GM18867 (cell line): ENCODE data around the gene MED15.
"Not testable (repeated sequence)": the region's sequence is repeated elsewhere in the genome, so short reads cannot be mapped to it uniquely, and the experiment has no call there.

Source experiments
- ATAC-seq: cut with Tn5 transposase; IDR thresholded peaks from one replicate; pipeline ENCODE4 v1.9.1; 2021; ENCODE audit warnings: mild to moderate bottlenecking, moderate library complexity; ENCODE audit not compliant: unreplicated experiment

Gene MED15

DNA sequence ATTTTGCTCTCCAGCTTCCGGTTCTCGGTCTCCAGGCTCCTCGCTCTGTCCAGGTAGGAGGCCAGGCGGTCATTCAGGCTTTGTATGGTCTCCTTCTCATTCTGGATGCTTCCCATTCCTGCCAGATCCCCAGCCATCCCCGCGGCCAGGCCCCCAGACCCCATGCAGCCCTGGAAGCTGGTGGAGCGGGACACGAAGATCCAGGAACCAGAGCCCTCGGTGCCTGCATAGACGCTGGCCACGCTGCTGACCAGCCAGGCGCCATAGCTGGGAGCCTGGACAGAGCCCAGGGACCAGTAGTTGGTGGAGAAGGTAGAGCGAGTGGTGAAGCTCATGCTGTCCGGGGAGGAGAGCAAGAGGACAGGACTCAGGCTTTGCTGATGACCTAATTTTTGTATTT lies 23.6 kb upstream of the MED15 start:
- no peak for ATAC-seq

DNA sequence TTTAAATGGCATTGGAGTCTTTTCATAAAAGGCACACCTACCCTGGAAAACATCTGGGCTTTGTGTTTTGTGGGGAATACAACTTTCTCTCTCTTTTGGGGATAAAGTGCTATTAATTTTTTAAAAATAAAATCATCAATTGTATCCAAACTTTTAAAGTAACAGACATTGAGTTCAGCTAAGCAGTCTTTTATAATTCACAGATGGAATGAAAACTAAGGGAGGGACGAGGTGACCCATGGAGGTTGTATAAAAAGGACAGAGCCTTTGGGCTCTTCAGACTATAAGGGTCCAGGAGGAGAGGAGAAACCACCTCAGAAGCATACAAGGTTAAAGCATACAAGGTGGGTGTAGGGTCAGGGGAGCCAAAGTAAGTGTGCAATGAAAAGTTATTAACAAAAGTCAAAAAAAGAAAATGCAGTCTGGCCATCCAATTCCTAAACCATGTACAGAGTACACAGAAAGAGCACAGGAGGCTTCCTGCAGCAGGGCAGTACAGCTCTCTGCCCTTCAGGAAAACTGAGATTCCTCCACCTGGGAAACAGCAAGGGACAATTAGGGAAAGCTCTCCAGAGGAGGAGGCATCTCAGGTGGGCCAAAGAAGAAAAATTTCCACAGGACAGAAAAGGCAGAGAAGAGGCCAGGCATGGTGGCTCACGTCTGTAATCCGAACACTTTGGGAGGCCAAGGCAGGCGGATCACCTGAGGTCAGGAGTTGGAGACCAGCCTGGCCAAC lies 22.3 kb upstream of the MED15 start:
- ATAC-seq = no peak

- no peak for ATAC-seq
These were observed 21.2 kb upstream of the MED15 start for GRCh38 chr22:20486229-20486628.

DNA sequence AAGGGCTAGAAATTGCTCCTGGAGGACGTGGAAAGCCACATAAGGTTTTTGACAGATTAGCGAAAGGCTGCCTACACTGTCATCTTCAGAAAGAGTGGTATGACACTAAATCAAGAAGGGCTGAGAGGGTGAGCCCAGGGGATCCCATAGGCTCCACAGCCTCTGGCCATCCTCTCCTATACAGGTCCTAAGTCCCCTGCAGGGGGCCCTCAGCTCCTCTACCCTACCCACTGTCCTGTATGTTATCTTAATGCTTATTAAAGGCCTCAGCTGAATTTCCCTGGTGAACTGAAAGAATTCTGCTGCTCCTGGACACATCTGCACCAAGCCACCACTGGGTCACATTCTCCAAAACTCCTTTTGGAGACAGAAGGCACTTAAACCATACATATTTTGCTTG lies 19.7 kb upstream of the MED15 start:
- ATAC-seq = no peak

DNA sequence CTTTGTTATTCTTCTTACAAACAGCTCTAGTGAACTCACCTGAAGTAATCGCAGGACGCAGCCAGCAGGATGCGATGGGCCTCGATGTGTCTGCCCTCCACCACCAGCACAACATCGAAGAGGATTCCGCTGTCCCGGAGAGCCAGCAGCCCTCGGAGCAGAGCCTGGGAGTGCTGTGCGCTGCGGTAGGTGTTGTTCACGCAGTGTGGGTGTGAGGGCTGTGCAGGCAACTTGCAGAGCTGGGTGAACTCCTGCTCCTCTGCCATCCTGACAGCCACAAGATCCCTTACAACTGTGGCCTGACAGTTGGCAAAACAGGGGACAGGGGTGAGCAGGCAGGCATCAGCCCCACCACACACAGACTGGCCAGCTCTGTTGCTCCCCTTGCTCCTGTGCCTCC lies 18.5 kb upstream of the MED15 start:
- ATAC-seq = no peak

GRCh38 chr22:20490183-20490940 lies 17.0 kb upstream of the MED15 start:
- no peak for ATAC-seq

DNA sequence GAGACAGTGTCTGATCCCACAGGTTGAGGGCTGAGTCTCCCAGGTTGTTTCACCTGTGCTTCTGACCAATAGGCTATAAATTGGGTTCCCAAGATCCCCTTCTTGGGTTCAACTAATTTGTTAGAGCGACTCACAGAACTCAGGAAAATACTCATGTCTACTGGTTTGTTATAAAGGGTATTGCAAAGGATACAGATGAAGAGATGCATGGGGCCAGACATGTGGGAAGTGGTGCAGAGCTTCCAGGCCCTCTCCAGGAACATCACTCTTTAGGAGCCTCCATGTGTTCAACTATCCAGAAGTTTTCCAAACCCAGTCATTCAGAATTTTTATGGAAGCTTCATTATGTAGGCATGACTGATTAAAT lies 16.5 kb upstream of the MED15 start:
- no peak for ATAC-seq

DNA sequence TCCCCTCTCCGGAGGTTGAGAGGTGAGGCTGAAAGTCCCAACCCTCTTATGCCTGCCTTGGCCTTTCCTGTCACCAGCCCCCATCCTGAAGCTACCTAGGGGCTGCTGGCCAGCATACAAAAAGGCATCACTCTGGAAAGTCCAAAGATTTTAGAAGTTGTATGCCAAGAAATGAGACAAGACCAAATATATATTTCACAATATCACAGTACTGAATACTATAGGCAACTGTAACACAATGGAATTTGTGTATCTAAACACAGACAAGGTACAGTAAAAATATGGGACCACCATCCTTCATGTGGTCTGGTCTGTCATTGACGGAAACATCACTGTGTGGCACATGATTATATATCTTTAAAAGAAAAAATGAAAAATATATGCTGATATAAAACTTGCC lies 16.1 kb upstream of the MED15 start:
- ATAC-seq = no peak

- ATAC-seq = peak; percentile 39
These were observed 12.2 kb upstream of the MED15 start, which contains the start of gene KLHL22 for GRCh38 chr22:20494978-20495860. KLHL22 (minus strand) TSS chr22:20495795; CDS start chr22:20489211, 6,584 bp downstream.

GRCh38 chr22:20495861-20496681 lies 11.3 kb upstream of the MED15 start:
- peak; percentile 82 for ATAC-seq

GRCh38 chr22:20497426-20497825 lies 10.0 kb upstream of the MED15 start:
- no peak for ATAC-seq

DNA sequence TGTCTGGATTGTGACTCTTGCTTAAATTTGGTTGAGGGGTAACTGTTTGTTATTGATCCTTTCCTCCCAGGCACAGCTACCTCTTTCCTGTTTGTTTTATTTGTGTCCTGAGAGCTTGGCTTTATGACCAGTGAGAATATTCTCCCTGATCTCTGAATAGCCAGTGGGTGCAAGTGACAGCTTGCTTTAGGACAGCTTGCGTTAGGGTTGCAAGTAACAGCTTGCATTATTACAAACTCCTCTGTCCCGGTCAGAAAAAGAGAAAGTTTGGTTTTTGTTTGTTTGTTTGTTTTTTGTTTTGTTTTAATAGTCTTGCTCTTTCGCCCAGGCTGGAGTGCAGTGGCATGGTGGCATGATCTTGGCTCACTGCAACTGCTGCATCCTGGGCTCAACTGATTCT lies 8.5 kb upstream of the MED15 start:
- no peak for ATAC-seq

- no peak for ATAC-seq
These were observed 7.6 kb upstream of the MED15 start for GRCh38 chr22:20499769-20500168.

DNA sequence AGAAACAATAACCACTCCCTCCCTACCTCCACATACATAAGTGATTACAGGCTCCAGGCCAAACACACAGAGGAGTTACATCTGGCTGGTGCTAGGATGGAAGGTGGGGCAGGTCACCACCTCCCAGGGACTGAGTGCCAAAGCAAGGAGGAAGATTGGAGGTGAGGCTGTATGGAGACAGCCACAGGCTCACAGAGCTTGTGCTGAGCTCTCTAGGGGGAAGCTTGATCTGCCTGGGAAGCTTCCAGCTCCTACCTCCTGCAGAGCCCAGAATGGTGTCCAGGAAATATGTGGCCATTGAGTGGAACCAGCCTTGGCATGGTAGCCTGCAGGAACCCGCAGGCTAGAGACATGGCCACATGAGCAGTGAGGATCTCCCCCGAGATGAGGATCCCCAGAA lies 3.6 kb upstream of the MED15 start:
- no peak for ATAC-seq

DNA sequence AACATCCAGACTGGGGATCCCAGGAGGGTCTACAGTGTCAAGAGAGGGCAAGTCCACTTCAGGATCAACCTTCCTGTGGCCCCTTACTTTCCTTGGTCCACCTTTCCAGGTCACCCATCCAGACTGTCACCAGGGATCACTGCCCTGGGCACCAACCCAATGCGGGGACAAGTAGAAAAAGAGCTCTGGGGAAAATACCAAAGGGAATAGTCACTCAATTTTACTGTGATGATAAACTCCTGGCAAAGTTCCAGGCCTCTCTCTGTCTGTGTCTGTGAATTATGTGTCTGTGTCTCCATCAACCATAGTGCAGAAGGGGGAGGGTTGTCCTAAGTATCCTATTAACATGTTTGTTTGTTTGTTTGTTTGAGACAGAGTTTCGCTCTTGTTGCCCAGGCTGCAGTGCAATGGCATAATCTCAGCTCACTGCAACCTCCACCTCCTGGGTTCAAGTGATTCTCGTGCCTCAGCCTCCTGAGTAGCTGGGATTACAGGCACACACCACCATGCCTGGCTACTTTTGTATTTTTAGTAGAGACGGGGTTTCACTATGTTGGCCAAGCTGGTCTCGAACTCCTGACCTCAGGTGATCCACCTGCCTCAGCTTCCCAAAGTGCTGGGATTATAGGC lies 3.0 kb upstream of the MED15 start:
- not testable (repeated sequence) for ATAC-seq

DNA sequence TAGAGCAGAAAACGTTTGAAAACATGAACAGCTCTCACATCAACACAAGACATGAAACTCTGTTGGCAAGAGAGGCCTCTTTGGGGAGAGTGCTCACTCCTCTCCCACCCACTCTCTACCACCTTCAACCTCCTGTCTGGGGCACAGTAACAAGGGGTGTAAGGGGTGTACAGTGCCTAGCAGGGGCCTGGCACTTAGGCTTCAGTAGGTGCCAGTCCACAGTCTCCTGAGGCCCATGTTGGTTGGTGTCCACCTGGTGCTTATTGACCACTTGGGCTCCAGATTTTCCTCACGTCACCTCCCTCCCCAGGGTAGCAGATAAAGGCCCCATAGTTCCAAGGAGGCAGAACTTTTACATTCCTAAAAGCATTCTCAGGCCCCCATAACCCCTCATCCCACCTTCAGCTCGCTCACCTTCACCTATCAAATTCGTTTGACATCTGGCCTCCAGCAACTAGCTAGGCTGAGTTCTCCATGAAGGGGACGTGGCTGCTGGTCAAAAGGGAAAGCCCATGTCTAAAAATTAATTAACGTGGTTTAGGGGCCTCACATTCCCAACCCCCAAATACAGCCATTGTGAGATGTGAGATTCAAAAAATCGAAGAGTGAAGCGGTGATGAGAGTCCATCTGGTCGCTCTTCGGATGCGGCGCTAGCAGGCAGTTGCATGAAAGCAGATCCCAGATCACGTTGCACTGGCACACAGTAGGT lies 712 bp upstream of the MED15 start:
- no peak for ATAC-seq

DNA sequence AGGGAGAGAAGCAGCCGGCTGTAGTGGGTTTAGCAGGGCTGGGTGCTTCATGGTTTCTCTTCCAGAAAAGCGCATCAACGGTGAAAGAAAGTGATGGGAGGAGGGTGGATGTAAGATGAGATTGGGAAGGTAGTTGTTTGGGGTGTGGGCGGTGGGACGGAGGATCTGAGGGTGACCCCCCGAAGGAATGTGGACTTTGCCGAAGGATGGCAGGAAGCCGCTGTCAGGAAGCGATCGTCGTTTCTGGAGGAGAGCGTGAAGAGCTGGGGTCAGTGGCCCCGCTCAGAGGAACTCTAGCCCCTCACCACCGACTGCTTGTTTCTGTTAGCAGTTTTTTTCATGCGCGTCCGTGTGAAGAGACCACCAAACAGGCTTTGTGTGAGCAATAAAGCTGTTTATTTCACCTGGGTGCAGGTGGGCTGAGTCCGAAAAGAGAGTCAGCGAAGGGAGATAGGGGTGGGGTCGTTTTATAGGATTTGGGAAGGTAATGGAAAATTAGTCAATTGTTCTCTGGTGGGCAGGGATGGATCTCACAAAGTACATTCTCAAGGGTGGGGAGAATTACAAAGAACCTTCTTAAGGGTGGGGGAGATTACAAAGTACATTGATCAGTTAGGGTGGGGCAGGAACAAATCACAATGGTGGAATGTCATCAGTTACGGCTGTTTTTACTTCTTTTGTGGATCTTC lies 801 bp downstream of the MED15 start:
- not testable (repeated sequence) for ATAC-seq

DNA sequence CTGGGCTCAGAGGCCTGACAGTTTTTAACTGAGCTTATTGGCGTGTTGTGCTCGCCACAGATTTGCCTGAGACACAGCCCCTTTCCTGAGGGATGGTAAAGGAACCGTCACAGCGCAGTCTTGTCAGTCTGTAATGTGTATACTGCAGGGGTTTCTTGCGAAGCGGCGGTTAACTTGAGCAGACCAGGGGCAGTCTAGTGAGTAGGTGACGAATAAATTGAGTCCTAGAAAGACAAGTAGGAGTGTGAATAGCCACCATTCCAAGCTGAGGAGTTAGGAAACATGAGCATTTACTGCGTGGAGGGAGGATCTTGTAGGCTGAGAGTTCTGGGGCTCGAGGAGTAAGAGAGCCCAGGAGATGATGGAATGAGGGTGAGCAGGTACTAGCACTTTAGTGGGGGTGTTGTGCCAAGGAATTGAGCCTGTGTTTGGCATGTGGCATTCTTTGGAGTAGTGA lies 1.4 kb downstream of the MED15 start:
- ATAC-seq = no peak
